Endothelial cell of hepatic sinusoid (primary cell): Measurements from ENCODE around the gene FITM2.

Source experiments
- in situ Hi-C: cut with HindIII; loops from 2 replicates; pipeline ENCODE4 v1.10.0; 2017; ENCODE audit warnings: low sequenced_read_pairs

Gene FITM2

GRCh38 chr20:44287272-44288097 is 23.5 kb downstream of the FITM2 start:
- in situ Hi-C loops = no loop called here

- in situ Hi-C loops = loop anchor here (5.0 kb wide), 1 partner anchor 38 kb away; no protein-coding TSS in a partner anchor
Measured at GRCh38 chr20:44284032-44284431, 27.0 kb downstream of the FITM2 start.

- in situ Hi-C loops = loop anchor here (5.0 kb wide), 1 partner anchor 40 kb away; no protein-coding TSS in a partner anchor
Measured at GRCh38 chr20:44282192-44282591, 28.8 kb downstream of the FITM2 start.

- in situ Hi-C loops = loop anchor here (5.0 kb wide), 1 partner anchor 42 kb away; no protein-coding TSS in a partner anchor
Measured at GRCh38 chr20:44280387-44280786, 30.6 kb downstream of the FITM2 start.

- in situ Hi-C loops = no loop called here
Measured at GRCh38 chr20:44279228-44279627, 31.8 kb downstream of the FITM2 start.

- in situ Hi-C loops = no loop called here
Measured at GRCh38 chr20:44274303-44275017, 36.5 kb downstream of the FITM2 start.

GRCh38 chr20:44273231-44274215 is 37.5 kb downstream of the FITM2 start:
- in situ Hi-C loops = no loop called here

GRCh38 chr20:44271915-44272663 is 38.9 kb downstream of the FITM2 start:
- in situ Hi-C loops = no loop called here

GRCh38 chr20:44268802-44269201 is 42.2 kb downstream of the FITM2 start:
- in situ Hi-C loops = no loop called here

- in situ Hi-C loops = no loop called here
Measured at GRCh38 chr20:44264287-44264686, 46.7 kb downstream of the FITM2 start.

- in situ Hi-C loops = no loop called here
Measured at GRCh38 chr20:44258226-44258890, 52.6 kb downstream of the FITM2 start.

- in situ Hi-C loops = no loop called here
Measured at GRCh38 chr20:44256961-44257360, 54.0 kb downstream of the FITM2 start.

- in situ Hi-C loops = no loop called here
Measured at GRCh38 chr20:44255942-44256341, 55.1 kb downstream of the FITM2 start.

GRCh38 chr20:44254073-44254472 is 56.9 kb downstream of the FITM2 start:
- in situ Hi-C loops = no loop called here

GRCh38 chr20:44253528-44253927 is 57.5 kb downstream of the FITM2 start:
- in situ Hi-C loops = no loop called here
